ENCODE results near the gene TSPAN16.
A peak's percentile ranks its signal among the peaks of the same experiment; 100 is the strongest.

TSPAN16 gene

DNA sequence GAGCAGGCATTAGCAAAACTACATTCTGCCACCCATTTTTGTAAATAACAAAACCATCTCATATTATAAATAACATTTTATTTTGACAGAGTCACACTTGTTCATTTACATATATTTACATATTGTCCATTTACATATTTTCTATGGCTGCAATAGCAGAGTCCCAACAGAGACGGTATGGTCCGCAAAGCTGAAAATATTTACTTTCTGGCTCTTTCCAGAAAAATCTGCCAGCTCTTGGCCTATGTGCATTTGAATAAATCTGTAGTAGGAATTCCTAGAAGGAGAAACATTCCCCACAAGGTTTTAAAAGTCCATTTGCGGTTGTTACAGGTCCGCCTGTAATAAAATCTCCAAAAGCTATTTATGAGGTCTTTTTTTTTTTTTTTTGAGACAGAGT lies 5.7 kb upstream of the TSPAN16 start:
- no peak for DNase-seq (ENCODE audit: low read depth)
- TF ChIP-seq CTCF (IDR thresholded peaks at IDR 0.05; ENCODE audit: insufficient read depth, low read depth, low read length, missing control alignments), result no peak
- H3K4me3 ChIP-seq (ENCODE audit: low read depth, low read length), result no peak overlapping the region

GRCh38 chr19:11291415-11291814 lies 4.5 kb upstream of the TSPAN16 start:
- no peak overlapping the region for H3K4me3 ChIP-seq (ENCODE audit: low read depth, low read length)
- no peak for DNase-seq (ENCODE audit: low read depth)
- no peak for TF ChIP-seq CTCF (IDR thresholded peaks at IDR 0.05; ENCODE audit: insufficient read depth, low read depth, low read length, missing control alignments)

DNA sequence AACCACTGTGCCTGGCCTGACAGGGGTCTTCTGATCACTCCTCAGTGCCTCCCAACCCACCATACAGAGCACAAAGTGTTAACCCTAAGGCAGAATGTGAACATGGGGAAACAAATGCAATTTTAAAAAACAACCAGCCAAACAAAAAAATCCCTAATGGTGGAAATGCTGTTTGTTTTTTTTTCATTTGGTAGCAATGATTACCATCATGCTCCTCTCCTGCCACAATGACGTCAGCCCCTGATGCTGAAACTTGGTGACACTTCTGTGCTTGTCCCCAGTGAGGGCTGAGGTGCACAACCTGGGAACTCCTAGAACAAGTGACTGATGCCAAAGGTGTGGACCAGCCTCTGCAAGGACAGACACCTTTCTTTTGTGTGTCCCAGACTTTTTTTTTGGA lies 4.0 kb upstream of the TSPAN16 start:
- no peak for TF ChIP-seq CTCF (IDR thresholded peaks at IDR 0.05; ENCODE audit: insufficient read depth, low read depth, low read length, missing control alignments)
- H3K4me3 ChIP-seq (ENCODE audit: low read depth, low read length), result no peak overlapping the region
- DNase-seq (ENCODE audit: low read depth), result peak; percentile 40

DNA sequence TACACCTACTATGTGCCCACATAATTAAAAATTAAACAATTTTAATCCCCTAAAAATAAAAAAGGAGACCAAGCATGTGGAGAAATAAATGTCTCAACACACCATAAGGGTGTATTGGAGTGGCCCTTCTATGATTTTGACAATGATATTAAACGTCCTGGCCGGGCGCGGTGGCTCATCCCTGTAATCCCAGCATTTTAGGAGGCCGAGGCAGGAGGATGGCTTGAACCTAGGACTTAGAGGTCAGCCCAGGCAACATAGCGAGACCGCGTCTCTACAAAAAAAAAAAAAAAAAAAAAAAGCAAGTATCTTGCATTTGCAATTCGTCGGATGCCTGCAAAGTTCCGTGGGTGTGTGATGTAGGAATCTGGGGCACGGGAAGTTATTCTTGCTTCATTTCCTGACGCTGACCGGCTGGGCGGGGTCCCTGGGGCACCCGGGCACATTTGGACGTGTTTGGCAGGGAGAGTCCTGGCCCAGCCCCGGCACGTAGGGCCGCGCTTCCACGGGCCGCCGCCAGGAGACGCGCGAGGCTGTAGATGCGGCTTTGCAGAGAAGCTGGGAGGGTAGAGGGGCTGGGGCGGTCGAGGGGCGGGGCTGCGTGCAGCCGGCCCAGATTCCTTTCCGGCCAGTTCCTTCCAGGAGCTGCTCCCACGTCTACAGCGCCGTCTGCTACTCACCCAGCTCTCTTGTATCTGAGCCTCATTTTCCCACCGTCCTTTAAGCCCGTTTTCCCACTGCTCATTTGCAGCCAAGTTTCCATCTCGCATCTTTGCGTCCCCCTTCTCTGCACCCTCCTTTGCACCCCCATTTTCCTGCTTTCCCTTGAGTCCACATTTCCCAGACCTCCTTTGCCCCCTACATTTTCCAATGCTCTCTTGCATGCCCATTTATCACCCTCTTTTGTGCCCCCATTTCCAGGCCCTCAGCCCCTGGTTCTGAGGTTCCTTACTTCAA lies 2.2 kb upstream of the TSPAN16 start:
- peak; percentile 99 for TF ChIP-seq CTCF (IDR thresholded peaks at IDR 0.05; ENCODE audit: insufficient read depth, low read depth, low read length, missing control alignments)
- peak; percentile 88 for DNase-seq (ENCODE audit: low read depth)
- H3K4me3 ChIP-seq (ENCODE audit: low read depth, low read length), result no peak overlapping the region

GRCh38 chr19:11295180-11295579 lies 780 bp upstream of the TSPAN16 start:
- no peak overlapping the region for H3K4me3 ChIP-seq (ENCODE audit: low read depth, low read length)
- TF ChIP-seq CTCF (IDR thresholded peaks at IDR 0.05; ENCODE audit: insufficient read depth, low read depth, low read length, missing control alignments), result no peak
- DNase-seq (ENCODE audit: low read depth), result no peak

DNA sequence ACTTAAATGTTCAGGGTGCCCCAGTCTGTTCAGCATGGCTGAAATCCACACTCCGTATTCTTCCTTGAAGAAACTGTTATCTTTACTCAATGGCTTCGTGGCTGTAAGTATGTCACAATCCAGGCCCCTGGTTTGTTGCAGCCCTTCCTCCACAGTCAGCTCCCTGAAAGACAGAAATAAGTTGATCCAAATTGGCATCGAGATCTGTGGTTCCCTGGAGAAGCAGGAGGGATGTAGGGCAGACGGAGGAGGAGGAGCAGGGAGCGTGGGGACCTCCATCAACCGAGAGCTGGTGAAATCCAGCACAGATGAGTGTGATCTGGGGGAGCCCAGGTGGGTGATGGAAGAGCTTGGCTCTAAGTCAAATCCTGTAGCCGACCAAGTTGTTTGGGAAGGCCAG lies 304 bp downstream of the TSPAN16 start:
- TF ChIP-seq CTCF (IDR thresholded peaks at IDR 0.05; ENCODE audit: insufficient read depth, low read depth, low read length, missing control alignments), result no peak
- H3K4me3 ChIP-seq (ENCODE audit: low read depth, low read length), result no peak overlapping the region
- no peak for DNase-seq (ENCODE audit: low read depth)
